ENCODE results near the gene CD8B2. TPM values are rescaled to one million over a fixed set of nuclear protein-coding genes. Genes with fewer than 3 reads are reported as not detected.

CD8B2 gene
- total and polyA plus RNA-seq, 2 of the 13 experiments (the other 11 are each of a cell fraction or from before 2014, with no cell fraction given) = not detected

DNA sequence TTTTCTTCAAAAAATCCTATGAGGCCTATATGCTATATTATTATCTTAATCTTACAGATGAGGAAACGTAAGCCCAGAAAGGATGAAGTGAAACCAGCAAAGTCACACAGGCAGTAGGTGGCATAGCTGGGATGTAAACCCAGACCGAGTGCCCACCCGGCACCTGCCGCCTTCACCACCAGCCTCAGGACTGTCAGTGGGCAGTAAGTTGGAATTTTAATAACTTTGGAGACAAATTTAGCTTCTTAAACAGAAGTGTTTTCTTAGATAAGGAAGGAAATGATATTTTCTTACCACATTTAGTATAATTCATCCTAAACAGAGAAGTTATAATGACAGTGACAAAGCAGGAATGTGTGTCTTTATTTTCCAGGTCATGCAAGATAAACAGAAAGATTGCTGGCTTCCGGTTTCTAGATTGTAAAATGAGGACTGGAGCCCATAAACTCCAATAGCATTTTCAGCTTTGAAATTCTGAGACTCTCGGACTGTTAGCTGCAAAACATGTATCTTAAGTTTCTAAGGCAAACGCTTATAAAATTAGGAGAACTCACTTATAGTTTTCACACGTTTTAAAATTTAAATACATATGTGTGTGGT lies 59.3 kb downstream of the CD8B2 start:
- 30% methylated on average over 8 of the region's 8 CpGs for WGBS (ENCODE audit: low lambda C conversion rate)
- no peak overlapping the region for H3K4me2 ChIP-seq (ENCODE audit: low read depth, low read length)
- ChIA-PET POLR2A (no interaction called here), CTCF (ENCODE audit: low intra/inter-chr PET ratio, low total read pairs) (no interaction called here)
- in situ Hi-C loops (cut with HindIII; ENCODE audit: extremely low pct_ligation_motif_present, low pct_unique_long_range_greater_than_20kb) = no loop called here
- no TSS peak for BruUV-seq (replicated peaks)
- H4K20me1 ChIP-seq (ENCODE audit: insufficient read depth, low read length) = no peaks in the 10 kb centered on the region
- ATAC-seq (no peak), DNase-seq (ENCODE audit: low spot score) (no peak), FAIRE-seq (no peak)
- H3K27ac ChIP-seq (ENCODE audit: extremely low read length, insufficient read depth, low read length) = no peak overlapping the region
- H3K79me2 ChIP-seq (ENCODE audit: insufficient read depth, low read length) = no peaks in the 10 kb centered on the region
- TF ChIP-seq, protein P1, sequence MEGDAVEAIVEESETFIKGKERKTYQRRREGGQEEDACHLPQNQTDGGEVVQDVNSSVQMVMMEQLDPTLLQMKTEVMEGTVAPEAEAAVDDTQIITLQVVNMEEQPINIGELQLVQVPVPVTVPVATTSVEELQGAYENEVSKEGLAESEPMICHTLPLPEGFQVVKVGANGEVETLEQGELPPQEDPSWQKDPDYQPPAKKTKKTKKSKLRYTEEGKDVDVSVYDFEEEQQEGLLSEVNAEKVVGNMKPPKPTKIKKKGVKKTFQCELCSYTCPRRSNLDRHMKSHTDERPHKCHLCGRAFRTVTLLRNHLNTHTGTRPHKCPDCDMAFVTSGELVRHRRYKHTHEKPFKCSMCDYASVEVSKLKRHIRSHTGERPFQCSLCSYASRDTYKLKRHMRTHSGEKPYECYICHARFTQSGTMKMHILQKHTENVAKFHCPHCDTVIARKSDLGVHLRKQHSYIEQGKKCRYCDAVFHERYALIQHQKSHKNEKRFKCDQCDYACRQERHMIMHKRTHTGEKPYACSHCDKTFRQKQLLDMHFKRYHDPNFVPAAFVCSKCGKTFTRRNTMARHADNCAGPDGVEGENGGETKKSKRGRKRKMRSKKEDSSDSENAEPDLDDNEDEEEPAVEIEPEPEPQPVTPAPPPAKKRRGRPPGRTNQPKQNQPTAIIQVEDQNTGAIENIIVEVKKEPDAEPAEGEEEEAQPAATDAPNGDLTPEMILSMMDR (CRISPR knock-in tag; IDR thresholded peaks at IDR 0.05) = no peak
- TF ChIP-seq, protein P2, sequence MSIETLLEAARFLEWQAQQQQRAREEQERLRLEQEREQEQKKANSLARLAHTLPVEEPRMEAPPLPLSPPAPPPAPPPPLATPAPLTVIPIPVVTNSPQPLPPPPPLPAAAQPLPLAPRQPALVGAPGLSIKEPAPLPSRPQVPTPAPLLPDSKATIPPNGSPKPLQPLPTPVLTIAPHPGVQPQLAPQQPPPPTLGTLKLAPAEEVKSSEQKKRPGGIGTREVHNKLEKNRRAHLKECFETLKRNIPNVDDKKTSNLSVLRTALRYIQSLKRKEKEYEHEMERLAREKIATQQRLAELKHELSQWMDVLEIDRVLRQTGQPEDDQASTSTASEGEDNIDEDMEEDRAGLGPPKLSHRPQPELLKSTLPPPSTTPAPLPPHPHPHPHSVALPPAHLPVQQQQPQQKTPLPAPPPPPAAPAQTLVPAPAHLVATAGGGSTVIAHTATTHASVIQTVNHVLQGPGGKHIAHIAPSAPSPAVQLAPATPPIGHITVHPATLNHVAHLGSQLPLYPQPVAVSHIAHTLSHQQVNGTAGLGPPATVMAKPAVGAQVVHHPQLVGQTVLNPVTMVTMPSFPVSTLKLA (IDR thresholded peaks at IDR 0.05) = no peak
- TF ChIP-seq ZNF549 (CRISPR knock-in tag; IDR thresholded peaks at IDR 0.05) (no peak), NFKBIZ (CRISPR knock-in tag; IDR thresholded peaks at IDR 0.05) (no peak), SYNCRIP (IDR thresholded peaks at IDR 0.05; ENCODE audit: insufficient read depth, low read depth, low read length) (no peak), ZBTB38 (CRISPR knock-in tag; IDR thresholded peaks at IDR 0.05) (no peak)
- TF ChIP-seq, protein P3, sequence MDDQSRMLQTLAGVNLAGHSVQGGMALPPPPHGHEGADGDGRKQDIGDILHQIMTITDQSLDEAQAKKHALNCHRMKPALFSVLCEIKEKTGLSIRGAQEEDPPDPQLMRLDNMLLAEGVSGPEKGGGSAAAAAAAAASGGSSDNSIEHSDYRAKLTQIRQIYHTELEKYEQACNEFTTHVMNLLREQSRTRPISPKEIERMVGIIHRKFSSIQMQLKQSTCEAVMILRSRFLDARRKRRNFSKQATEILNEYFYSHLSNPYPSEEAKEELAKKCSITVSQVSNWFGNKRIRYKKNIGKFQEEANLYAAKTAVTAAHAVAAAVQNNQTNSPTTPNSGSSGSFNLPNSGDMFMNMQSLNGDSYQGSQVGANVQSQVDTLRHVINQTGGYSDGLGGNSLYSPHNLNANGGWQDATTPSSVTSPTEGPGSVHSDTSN (CRISPR knock-in tag; IDR thresholded peaks at IDR 0.05; ENCODE audit: borderline replicate concordance) = no peak
- TF ChIP-seq, protein P4, sequence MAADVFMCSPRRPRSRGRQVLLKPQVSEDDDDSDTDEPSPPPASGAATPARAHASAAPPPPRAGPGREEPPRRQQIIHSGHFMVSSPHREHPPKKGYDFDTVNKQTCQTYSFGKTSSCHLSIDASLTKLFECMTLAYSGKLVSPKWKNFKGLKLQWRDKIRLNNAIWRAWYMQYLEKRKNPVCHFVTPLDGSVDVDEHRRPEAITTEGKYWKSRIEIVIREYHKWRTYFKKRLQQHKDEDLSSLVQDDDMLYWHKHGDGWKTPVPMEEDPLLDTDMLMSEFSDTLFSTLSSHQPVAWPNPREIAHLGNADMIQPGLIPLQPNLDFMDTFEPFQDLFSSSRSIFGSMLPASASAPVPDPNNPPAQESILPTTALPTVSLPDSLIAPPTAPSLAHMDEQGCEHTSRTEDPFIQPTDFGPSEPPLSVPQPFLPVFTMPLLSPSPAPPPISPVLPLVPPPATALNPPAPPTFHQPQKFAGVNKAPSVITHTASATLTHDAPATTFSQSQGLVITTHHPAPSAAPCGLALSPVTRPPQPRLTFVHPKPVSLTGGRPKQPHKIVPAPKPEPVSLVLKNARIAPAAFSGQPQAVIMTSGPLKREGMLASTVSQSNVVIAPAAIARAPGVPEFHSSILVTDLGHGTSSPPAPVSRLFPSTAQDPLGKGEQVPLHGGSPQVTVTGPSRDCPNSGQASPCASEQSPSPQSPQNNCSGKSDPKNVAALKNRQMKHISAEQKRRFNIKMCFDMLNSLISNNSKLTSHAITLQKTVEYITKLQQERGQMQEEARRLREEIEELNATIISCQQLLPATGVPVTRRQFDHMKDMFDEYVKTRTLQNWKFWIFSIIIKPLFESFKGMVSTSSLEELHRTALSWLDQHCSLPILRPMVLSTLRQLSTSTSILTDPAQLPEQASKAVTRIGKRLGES (CRISPR knock-in tag; IDR thresholded peaks at IDR 0.05; ENCODE audit: borderline replicate concordance) = no peak
- TF ChIP-seq, protein P5, sequence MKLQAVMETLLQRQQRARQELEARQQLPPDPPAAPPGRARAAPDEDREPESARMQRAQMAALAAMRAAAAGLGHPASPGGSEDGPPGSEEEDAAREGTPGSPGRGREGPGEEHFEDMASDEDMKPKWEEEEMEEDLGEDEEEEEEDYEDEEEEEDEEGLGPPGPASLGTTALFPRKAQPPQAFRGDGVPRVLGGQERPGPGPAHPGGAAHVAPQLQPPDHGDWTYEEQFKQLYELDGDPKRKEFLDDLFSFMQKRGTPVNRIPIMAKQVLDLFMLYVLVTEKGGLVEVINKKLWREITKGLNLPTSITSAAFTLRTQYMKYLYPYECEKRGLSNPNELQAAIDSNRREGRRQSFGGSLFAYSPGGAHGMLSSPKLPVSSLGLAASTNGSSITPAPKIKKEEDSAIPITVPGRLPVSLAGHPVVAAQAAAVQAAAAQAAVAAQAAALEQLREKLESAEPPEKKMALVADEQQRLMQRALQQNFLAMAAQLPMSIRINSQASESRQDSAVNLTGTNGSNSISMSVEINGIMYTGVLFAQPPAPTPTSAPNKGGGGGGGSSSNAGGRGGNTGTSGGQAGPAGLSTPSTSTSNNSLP (IDR thresholded peaks at IDR 0.05; ENCODE audit: low read depth, low read length) = no peak
- no peaks in the 10 kb centered on the region for H3K36me3 ChIP-seq (replicated peaks in 1 of 2; ENCODE audit: control insufficient read depth in 1 of 2, insufficient read depth in 2 of 2, low read length in 2 of 2)
- H3K4me3 ChIP-seq (replicated peaks in 1 of 3; ENCODE audit: insufficient read depth in 1 of 3, low read depth in 2 of 3, low read length in 3 of 3) = no peak overlapping the region
- H2AFZ ChIP-seq (ENCODE audit: low read length) = no peak overlapping the region
- no peaks in the 10 kb centered on the region for H3K9me3 ChIP-seq (ENCODE audit: low read length)
- peaks cover 0 to 46% of the 10 kb centered on the region in 2 experiments; a peak in 2 of 5 replicates for H3K27me3 ChIP-seq (ENCODE audit: control insufficient read depth in 1 of 2, insufficient read depth in 2 of 2, low read length in 2 of 2)
- peaks cover 5% of the 10 kb centered on the region for H3K4me1 ChIP-seq (ENCODE audit: insufficient read depth, low read length)
- intact Hi-C loops (cut with micrococcal nuclease; ENCODE audit: unreplicated experiment) = loop anchor here (10.0 kb wide), 1 partner anchor 322 kb away; no protein-coding TSS in a partner anchor
- H3K9ac ChIP-seq (ENCODE audit: insufficient read depth, low read depth, low read length) = no peak overlapping the region
